Neural progenitor cell (in vitro differentiated cells): ENCODE measurements around the gene HEATR5B.

Experiments used
- EZH2 ChIP-seq: fragments of 200-600 bp; sonication (generic); IDR thresholded peaks from 2 replicates; pipeline ENCODE4 v1.6.1; 2017; ENCODE audit warnings: antibody characterized with exemption, mild to moderate bottlenecking, moderate library complexity
- EZH2phosphoT487 ChIP-seq: fragments of 200-600 bp; sonication (generic); IDR thresholded peaks from 2 replicates; pipeline ENCODE4 v1.6.1; 2017; ENCODE audit warnings: antibody characterized with exemption

DNA sequence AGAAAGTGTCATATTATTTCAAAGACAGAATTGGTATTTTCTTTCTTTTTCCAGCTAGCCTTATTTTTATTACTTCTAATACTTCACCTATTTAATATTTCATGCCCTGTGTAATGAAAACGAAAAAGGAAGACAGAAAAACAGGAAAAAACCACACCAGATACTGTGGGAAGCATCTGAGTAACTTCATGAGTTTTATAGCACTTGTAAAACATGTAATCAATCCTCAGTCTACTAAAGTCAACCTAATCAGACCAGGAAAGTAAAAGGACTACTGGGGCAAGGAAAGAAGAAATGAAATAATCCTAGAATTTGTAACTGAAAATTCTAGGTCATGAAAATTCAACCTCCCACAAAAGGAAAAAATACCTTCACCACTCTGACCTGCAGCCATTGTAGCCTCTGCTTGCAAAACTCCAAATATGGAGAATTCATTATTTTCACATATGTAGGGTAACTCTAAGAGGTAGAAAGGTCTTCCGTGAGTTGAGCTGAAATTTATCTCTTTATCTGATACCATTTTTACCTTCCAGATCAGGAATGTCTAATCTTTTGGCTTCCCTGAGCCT, 83.1 kb downstream of the HEATR5B start:
- TF ChIP-seq EZH2 (no peak), EZH2phosphoT487 (no peak)
